Thyroid gland (tissue), 4 donors: Measurements from ENCODE around the gene WDR27.

ENCODE experiments used
- POLR2A ChIP-seq, 2 donors: fragments of 450-650 bp; IDR thresholded peaks; one replicate each; pipeline ENCODE4 v1.6.1; 2017; ENCODE audit warnings: antibody characterized with exemption in 2 of 2, mild to moderate bottlenecking in 2 of 2, moderate library complexity in 1 of 2
- TF ChIP-seq, protein P1 (sequence below), 6 experiments: fragments of 200-600 bp in 3 of 6; fragments of 450-650 bp in 3 of 6; sonication (generic) in 3 of 6; IDR thresholded peaks; one replicate each; pipeline ENCODE4 v1.5.1; 2016 to 2019; ENCODE audit warnings: antibody characterized with exemption in 6 of 6, mild to moderate bottlenecking in 2 of 6, inconsistent platforms in 1 of 6, moderate library complexity in 1 of 6

DNA sequence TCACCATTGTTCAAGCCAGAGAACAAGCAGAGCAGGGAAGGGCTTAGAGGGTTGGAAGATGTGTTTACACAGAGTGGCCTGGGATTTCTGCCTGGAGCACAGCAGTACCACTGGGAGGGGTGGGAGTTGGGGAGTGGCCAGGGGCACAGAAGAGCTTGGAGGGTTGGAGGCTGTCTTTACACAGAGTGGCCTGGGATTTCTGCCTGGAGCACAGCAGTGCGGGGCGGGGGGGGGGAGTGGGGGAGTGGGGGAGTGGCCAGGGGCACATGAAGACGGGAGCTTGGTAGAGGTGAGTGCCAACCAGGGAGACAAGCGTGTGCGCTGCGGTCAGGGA lies 50.9 kb downstream of the WDR27 start:
- TF ChIP-seq, protein P1, sequence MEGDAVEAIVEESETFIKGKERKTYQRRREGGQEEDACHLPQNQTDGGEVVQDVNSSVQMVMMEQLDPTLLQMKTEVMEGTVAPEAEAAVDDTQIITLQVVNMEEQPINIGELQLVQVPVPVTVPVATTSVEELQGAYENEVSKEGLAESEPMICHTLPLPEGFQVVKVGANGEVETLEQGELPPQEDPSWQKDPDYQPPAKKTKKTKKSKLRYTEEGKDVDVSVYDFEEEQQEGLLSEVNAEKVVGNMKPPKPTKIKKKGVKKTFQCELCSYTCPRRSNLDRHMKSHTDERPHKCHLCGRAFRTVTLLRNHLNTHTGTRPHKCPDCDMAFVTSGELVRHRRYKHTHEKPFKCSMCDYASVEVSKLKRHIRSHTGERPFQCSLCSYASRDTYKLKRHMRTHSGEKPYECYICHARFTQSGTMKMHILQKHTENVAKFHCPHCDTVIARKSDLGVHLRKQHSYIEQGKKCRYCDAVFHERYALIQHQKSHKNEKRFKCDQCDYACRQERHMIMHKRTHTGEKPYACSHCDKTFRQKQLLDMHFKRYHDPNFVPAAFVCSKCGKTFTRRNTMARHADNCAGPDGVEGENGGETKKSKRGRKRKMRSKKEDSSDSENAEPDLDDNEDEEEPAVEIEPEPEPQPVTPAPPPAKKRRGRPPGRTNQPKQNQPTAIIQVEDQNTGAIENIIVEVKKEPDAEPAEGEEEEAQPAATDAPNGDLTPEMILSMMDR (IDR thresholded peaks at IDR 0.05), result no peak
- TF ChIP-seq POLR2A (IDR thresholded peaks at IDR 0.05), result no peak
